Parathyroid adenoma (tissue), 2 donors: ENCODE measurements around the gene NDUFS4.

Source experiments
- H2AFZ ChIP-seq: fragments of 300-600 bp; sonication (generic); one replicate; pipeline ENCODE4 v1.7.0; 2017; ENCODE audit warnings: antibody characterized with exemption, mild to moderate bottlenecking
- H3K27ac ChIP-seq: fragments of 300-600 bp; sonication (generic); one replicate; pipeline ENCODE4 v1.7.0; 2017
- H3K27me3 ChIP-seq: fragments of 300-600 bp; sonication (generic); one replicate; pipeline ENCODE4 v1.7.0; 2017; ENCODE audit warnings: low read length; ENCODE audit not compliant: control insufficient read depth, insufficient read depth
- H3K36me3 ChIP-seq: fragments of 300-600 bp; sonication (generic); one replicate; pipeline ENCODE4 v1.7.0; 2017; ENCODE audit warnings: low read length; ENCODE audit not compliant: control insufficient read depth, insufficient read depth
- H3K4me1 ChIP-seq: fragments of 300-600 bp; sonication (generic); one replicate; pipeline ENCODE4 v1.7.0; 2017; ENCODE audit warnings: control low read depth
- H3K4me2 ChIP-seq: fragments of 300-600 bp; sonication (generic); one replicate; pipeline ENCODE4 v1.7.0; 2017; ENCODE audit warnings: low read length
- H3K4me3 ChIP-seq: fragments of 300-600 bp; sonication (generic); one replicate; pipeline ENCODE4 v1.7.0; 2017; ENCODE audit warnings: low read depth, low read length
- H3K79me2 ChIP-seq: fragments of 300-600 bp; sonication (generic); one replicate; pipeline ENCODE4 v1.7.0; 2017; ENCODE audit warnings: control low read depth
- H3K9ac ChIP-seq: fragments of 300-600 bp; sonication (generic); one replicate; pipeline ENCODE4 v1.7.0; 2017; ENCODE audit warnings: mild to moderate bottlenecking
- H3K9me3 ChIP-seq: fragments of 300-600 bp; sonication (generic); one replicate; pipeline ENCODE4 v1.7.0; 2017; ENCODE audit warnings: low read length; ENCODE audit not compliant: control insufficient read depth
- CTCF ChIP-seq: fragments of 300-600 bp; sonication (generic); IDR thresholded peaks from one replicate; pipeline ENCODE4 v1.7.0; 2017; ENCODE audit warnings: antibody characterized with exemption, mild to moderate bottlenecking
- donor health status: primary hyperparathyroidism.

NDUFS4 gene

GRCh38 chr5:53557386-53557785 is 3.1 kb upstream of the NDUFS4 start:
- TF ChIP-seq CTCF, result no peak
- Histone ChIP-seq H3K27ac (no peak overlapping the region), H3K4me3 (no peak overlapping the region), H3K79me2 (peaks cover 20% of the 10 kb centered on the region), H3K4me2 (no peak overlapping the region), H3K36me3 (no peaks in the 10 kb centered on the region), H3K4me1 (peaks cover 4% of the 10 kb centered on the region), H3K9ac (no peak overlapping the region), H3K27me3 (no peaks in the 10 kb centered on the region), H3K9me3 (no peaks in the 10 kb centered on the region), H2AFZ (no peak overlapping the region)

- H3K9ac ChIP-seq, result no peak overlapping the region
- H2AFZ ChIP-seq, result no peak overlapping the region
- H3K9me3 ChIP-seq, result no peaks in the 10 kb centered on the region
- no peak overlapping the region for H3K27ac ChIP-seq
- TF ChIP-seq CTCF, result no peak
- peaks cover 28% of the 10 kb centered on the region for H3K79me2 ChIP-seq
- no peak overlapping the region for H3K4me2 ChIP-seq
- peaks cover 4% of the 10 kb centered on the region for H3K4me1 ChIP-seq
- no peaks in the 10 kb centered on the region for H3K27me3 ChIP-seq
- H3K4me3 ChIP-seq, result no peak overlapping the region
- H3K36me3 ChIP-seq, result no peaks in the 10 kb centered on the region
Observed at GRCh38 chr5:53558966-53559365, 1.5 kb upstream of the NDUFS4 start.

- H3K4me3 ChIP-seq, result peak overlapping the region; percentile 69
- peak overlapping the region; percentile 98 for H2AFZ ChIP-seq
- peaks cover 4% of the 10 kb centered on the region for H3K4me1 ChIP-seq
- H3K36me3 ChIP-seq, result no peaks in the 10 kb centered on the region
- peaks cover 36% of the 10 kb centered on the region for H3K79me2 ChIP-seq
- peak overlapping the region; percentile 68 for H3K4me2 ChIP-seq
- TF ChIP-seq CTCF, result no peak
- H3K9ac ChIP-seq, result no peak overlapping the region
- no peaks in the 10 kb centered on the region for H3K27me3 ChIP-seq
- H3K27ac ChIP-seq, result peak overlapping the region; percentile 85
- H3K9me3 ChIP-seq, result no peaks in the 10 kb centered on the region
Observed at GRCh38 chr5:53560028-53560427, 411 bp upstream of the NDUFS4 start.

GRCh38 chr5:53568401-53568800 is 8.0 kb downstream of the NDUFS4 start:
- Histone ChIP-seq H2AFZ (no peak overlapping the region), H3K9ac (no peak overlapping the region), H3K36me3 (no peaks in the 10 kb centered on the region), H3K79me2 (peaks cover 53% of the 10 kb centered on the region), H3K4me1 (no peaks in the 10 kb centered on the region), H3K27ac (no peak overlapping the region), H3K4me3 (no peak overlapping the region), H3K9me3 (no peaks in the 10 kb centered on the region), H3K27me3 (no peaks in the 10 kb centered on the region), H3K4me2 (no peak overlapping the region)
- TF ChIP-seq CTCF, result no peak

GRCh38 chr5:53568871-53569270 is 8.4 kb downstream of the NDUFS4 start:
- Histone ChIP-seq H3K4me2 (no peak overlapping the region), H2AFZ (no peak overlapping the region), H3K79me2 (peaks cover 49% of the 10 kb centered on the region), H3K9me3 (no peaks in the 10 kb centered on the region), H3K4me3 (no peak overlapping the region), H3K9ac (no peak overlapping the region), H3K27ac (no peak overlapping the region), H3K27me3 (no peaks in the 10 kb centered on the region), H3K4me1 (no peaks in the 10 kb centered on the region), H3K36me3 (no peaks in the 10 kb centered on the region)
- no peak for TF ChIP-seq CTCF
